K562 (cell line): ENCODE results near the gene NDUFAF2.

Experiments used
- CTCF ChIP-seq, 3 experiments: IDR thresholded peaks in 2 of 3; conservative IDR thresholded peaks in 1 of 3; 2 replicates each; pipeline ENCODE4 v1.5.1; 2011 to 2012; ENCODE audit warnings: low read length in 3 of 3, mild to moderate bottlenecking in 3 of 3, control low read depth in 2 of 3, improper control_type of control experiment in 1 of 3, inconsistent platforms in 1 of 3, low read depth in 1 of 3, mixed read lengths in 1 of 3, moderate library complexity in 1 of 3; ENCODE audit not compliant: insufficient read depth in 2 of 3
- DLX4 ChIP-seq: fragments of 250-450 bp; sonication (Bioruptor Pico); IDR thresholded peaks from 2 replicates; pipeline ENCODE4 v1.6.1; 2021; ENCODE audit warnings: mild to moderate bottlenecking
- EZH2 ChIP-seq: IDR thresholded peaks from 2 replicates; pipeline ENCODE4 v1.6.1; 2012; ENCODE audit warnings: low read depth, mild to moderate bottlenecking, inconsistent platforms, low read length, borderline replicate concordance
- GMEB1 ChIP-seq: fragments of 250-450 bp; sonication (Bioruptor Pico); IDR thresholded peaks from 2 replicates; pipeline ENCODE4 v1.4.0; 2020; ENCODE audit warnings: mild to moderate bottlenecking
- HMG20B ChIP-seq: fragments of 250-450 bp; sonication (Bioruptor Pico); IDR thresholded peaks from 2 replicates; pipeline ENCODE4 v1.5.0; 2021; ENCODE audit warnings: mild to moderate bottlenecking
- HMGN3 ChIP-seq: IDR thresholded peaks from 2 replicates; pipeline ENCODE4 v1.6.1; 2011; ENCODE audit warnings: borderline replicate concordance, low read depth, mild to moderate bottlenecking, mixed read lengths, low read length; ENCODE audit not compliant: insufficient read length; ENCODE audit errors: extremely low read depth
- MAX ChIP-seq: sonication (generic); formaldehyde crosslinking; IDR thresholded peaks from 2 replicates; pipeline ENCODE4 v1.9.0; 2022; ENCODE audit warnings: mild to moderate bottlenecking, missing genetic modification reagents
- MGA ChIP-seq: fragments of 450-650 bp; IDR thresholded peaks from 2 replicates; pipeline ENCODE4 v1.6.1; 2016; ENCODE audit warnings: mild to moderate bottlenecking, moderate library complexity
- POLR2AphosphoS2 ChIP-seq: IDR thresholded peaks from 2 replicates; pipeline ENCODE4 v1.6.1; 2012; ENCODE audit warnings: low read length, improper control_type of control experiment
- YBX1 ChIP-seq: fragments of 450-650 bp; IDR thresholded peaks from 2 replicates; pipeline ENCODE4 v1.7.1; 2016; ENCODE audit warnings: mild to moderate bottlenecking
- ZFPM2 ChIP-seq: fragments of 250-450 bp; sonication (Bioruptor Pico); IDR thresholded peaks from 2 replicates; pipeline ENCODE4 v1.5.1; 2022; ENCODE audit warnings: mild to moderate bottlenecking

GRCh38 chr5:61098251-61098995 lies 153.4 kb downstream of the NDUFAF2 start:
- TF ChIP-seq POLR2AphosphoS2 (no peak), CTCF (IDR thresholded peaks at IDR 0.05 in 2 of 3, conservative IDR thresholded peaks at IDR 0.05 in 1 of 3; ENCODE audit: insufficient read depth in 2 of 3, low read depth in 1 of 3, low read length in 3 of 3) (no peak), YBX1 (no peak), HMGN3 (no peak), ZFPM2 (no peak), EZH2 (no peak), MGA (no peak), HMG20B (CRISPR knock-in tag) (no peak), DLX4 (CRISPR knock-in tag) (no peak), GMEB1 (CRISPR knock-in tag) (no peak), MAX (CRISPR knock-in tag) (no peak)
